HG02588 (cell line): ENCODE data around the gene KRTAP3-2.

ENCODE experiments used
- ATAC-seq: cut with Tn5 transposase; IDR thresholded peaks from one replicate; pipeline ENCODE4 v1.9.1; 2021; ENCODE audit warnings: mild to moderate bottlenecking, moderate library complexity; ENCODE audit not compliant: unreplicated experiment

KRTAP3-2 gene

GRCh38 chr17:41012326-41013120 is 12.8 kb upstream of the KRTAP3-2 start:
- ATAC-seq, result no peak

- ATAC-seq, result no peak
Observed at GRCh38 chr17:41010441-41010840, 10.7 kb upstream of the KRTAP3-2 start.

- no peak for ATAC-seq
Observed at GRCh38 chr17:41009936-41010335, 10.2 kb upstream of the KRTAP3-2 start.

GRCh38 chr17:41009301-41009760 is 9.6 kb upstream of the KRTAP3-2 start:
- no peak for ATAC-seq

GRCh38 chr17:41008811-41009210 is 9.1 kb upstream of the KRTAP3-2 start, which contains the start of gene KRTAP3-1:
TSS of gene KRTAP3-1 (minus strand) at chr17:41009128. CDS start at chr17:41009074, 54 bp downstream.
- no peak for ATAC-seq

DNA sequence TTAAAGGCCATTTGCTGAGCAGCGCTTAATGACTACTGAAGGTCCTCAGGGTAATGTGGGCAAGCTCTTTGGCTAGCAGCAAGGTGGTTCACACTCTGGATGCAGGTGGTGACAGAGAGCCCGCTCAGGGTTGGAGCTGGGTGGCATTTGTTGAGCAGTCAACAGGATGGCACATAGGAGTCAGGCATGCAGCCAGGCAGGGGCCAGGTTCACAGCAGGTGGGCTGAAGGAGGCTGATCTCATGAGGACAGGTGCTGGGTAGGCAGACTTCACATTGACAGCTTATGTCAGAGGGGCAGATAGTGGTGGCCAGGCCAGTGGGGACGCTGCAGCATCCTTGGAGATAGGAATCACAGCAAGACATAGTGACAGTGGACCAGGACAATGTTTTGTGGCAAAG is 4.7 kb upstream of the KRTAP3-2 start:
- ATAC-seq, result no peak

GRCh38 chr17:41003926-41004325 is 4.2 kb upstream of the KRTAP3-2 start:
- no peak for ATAC-seq

GRCh38 chr17:41002814-41003213 is 3.1 kb upstream of the KRTAP3-2 start:
- no peak for ATAC-seq

DNA sequence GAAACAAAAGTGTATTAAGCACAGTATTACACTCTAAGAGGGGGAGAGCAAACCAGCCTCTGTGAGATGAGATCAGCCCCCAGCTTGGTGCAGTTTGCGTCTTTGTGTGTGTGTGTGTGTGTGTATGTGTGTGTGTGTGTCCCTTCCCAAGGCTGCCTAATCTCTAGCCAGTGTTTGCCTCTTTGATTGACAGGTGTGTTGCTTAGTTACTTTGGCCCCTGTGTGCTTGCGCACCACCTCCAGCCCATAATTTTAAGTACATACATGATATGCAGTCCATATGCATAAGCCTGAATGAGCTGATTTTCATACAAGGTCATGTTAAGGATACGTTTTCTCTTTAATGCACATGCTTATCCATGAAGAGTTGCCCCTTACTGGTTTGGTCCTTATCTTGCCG is 2.1 kb upstream of the KRTAP3-2 start:
- no peak for ATAC-seq

- ATAC-seq, result no peak
Observed at GRCh38 chr17:40997361-40997760, 2.3 kb downstream of the KRTAP3-2 start.

DNA sequence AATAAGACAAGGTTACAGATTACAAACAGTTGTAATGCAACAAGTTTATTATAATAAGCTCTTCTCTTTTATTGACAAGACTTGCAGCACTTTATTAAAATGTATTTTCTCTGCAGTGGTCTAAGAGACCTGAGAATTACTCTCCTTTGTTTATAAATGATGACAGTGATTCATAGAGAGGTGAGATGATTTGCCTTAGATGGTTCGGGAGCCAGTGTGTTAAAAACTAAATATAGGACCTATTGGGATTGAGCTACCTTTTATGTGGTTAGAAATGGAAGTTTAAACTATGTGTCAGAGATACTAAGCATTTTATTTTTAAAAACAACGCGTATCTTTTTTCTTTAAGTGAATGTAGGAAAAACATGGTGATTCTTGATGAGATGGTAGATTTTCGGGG is 2.9 kb downstream of the KRTAP3-2 start:
- ATAC-seq, result no peak

DNA sequence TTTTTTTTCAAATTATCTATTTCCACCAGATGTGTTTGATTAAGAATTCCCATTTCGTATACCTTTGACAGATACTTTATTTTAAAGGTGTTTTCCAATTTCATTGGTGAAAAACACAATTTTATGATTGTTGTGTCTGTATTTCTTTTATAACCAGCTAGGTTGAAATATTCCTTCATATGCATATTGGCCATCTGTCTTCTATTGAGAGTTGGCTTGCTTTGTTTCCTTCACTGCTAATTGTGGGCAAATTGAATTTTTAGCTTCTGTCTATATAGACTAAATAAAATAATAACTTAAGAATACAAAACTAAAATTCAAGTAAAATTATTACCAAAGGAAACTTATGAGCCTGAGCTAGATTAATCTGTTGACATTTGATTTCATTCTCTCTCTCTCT is 4.6 kb downstream of the KRTAP3-2 start:
- ATAC-seq, result no peak

DNA sequence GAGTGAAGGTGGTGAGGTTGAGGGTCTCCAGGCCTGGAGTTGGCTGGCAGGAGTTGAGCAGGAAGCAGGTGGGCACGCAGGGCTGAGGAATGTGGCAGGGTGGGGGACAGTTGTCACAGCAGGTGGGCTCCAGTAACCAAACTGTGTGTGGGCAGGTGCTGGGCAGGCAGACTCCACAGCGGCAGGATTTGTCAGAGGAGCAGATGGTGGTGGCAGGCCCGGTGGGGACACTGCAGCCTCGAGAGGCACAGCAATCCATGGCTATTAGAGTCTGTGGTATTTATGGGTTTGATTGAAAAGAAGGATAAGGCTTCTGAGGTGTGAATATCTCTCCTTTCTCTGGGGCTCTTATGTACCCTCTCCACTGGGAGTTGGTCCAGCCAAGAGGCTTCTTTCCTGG is 5.9 kb downstream of the KRTAP3-2 start, which contains the start of gene KRTAP3-3:
Gene KRTAP3-3 (minus strand): TSS at position 326 of the 400 bp plus-strand sequence. CDS start 67 bp downstream, at position 259.
- no peak for ATAC-seq

DNA sequence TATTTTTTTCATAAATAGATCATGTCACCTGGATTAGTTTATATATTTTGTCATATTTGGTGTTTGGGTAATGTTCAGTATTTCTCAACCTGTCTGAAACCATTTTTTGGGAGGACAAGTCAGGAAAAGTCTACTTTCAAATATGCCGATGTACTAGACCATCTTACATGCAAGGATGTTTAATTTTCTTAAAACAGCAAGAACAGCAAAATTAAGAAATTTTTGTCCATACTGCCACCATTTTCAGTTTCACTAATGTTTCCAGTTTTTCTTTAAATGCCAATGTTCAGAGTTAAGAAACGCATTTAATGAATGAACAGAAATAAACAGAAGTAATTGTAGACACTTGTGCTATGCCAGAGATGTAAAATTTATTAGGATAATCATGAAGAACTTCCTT is 6.6 kb downstream of the KRTAP3-2 start:
- ATAC-seq, result no peak

- ATAC-seq, result no peak
Observed at GRCh38 chr17:40992666-40993065, 7.0 kb downstream of the KRTAP3-2 start.

DNA sequence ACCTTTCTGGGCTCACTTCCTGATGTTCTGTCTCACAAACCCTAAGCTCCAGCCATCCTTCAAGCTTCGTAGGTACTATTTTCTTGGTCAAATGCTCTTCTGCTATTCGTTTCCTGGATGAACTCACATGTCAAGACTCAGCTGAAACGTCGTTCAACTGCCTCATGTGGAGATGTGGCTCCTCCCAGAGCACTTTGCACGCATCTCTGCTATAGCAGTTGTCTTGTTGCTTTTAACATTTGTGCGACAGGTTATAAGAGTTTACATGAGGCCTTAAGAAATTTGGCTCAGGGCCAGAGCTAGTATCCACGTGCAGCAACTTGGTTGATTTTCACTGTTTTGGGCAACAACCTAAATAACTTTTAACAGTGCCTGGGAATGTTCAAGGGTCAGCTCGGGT is 12.8 kb downstream of the KRTAP3-2 start:
- ATAC-seq, result no peak

DNA sequence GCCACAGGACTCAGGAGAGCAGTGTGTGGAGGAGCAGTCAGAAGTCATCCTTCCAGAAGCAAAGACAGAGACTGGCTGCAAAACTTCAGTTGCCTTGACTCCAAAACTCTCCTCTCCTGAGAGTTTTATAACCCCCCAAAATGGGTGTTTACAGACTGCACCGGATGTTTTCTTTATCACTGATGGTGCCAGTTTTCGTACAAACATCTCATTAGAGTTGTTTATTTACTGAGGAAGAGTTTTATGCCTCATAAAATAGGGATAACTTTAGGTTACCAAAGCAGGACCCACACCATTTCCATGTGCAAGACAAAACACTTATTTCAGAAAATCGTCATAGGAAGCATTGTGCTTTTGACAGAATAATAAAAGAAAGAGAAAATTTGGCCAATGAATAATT is 15.5 kb downstream of the KRTAP3-2 start, which contains the start of gene KRT40:
Gene KRT40 (minus strand): TSS at position 101 of the 400 bp plus-strand sequence. CDS start 53 bp downstream, at position 48.
- no peak for ATAC-seq

DNA sequence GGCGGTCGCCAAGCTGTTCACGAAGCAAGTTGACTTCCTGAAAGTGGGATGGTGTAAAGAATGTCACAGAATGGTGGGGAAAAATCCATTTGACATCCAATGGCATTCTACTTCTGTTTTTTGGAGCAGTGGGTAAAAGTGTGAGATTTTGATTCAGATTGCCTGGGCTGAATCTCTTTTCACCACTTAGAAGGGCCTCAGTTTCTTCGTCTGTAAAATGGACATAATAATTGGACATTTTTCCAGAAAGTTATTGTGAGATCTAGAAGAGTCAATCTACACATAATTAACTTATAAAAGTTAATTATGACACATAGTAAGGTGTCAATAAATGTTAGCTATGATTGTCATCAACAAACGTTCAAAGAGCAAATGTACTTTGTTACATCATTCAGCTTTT is 18.6 kb downstream of the KRTAP3-2 start:
- ATAC-seq, result no peak

DNA sequence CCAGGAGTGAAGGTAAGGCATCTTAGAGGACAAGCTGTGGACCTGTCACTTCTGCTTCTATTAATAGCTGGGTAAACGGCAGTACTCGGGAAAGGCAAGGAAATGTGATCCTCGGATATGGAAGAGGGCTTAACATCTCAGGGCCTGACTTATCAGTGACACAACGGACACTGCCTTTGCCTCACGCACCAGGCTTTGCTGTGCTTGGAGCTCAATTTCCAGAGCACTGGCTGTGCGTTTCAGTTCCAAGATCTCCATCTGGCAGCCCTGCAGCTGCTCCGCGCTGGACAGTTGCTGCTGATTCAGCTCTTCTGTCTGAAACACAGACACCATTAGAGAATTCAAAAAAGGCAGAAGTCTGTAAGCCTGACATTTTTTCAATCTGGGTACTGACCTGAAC is 19.1 kb downstream of the KRTAP3-2 start:
- ATAC-seq, result no peak

- ATAC-seq, result no peak
Observed at GRCh38 chr17:40980117-40980516, 19.6 kb downstream of the KRTAP3-2 start.

GRCh38 chr17:40978575-40979151 is 21.0 kb downstream of the KRTAP3-2 start:
- ATAC-seq, result no peak

- ATAC-seq, result no peak
Observed at GRCh38 chr17:40975516-40975915, 24.2 kb downstream of the KRTAP3-2 start.
